HG03135 (cell line): ENCODE data around the gene DBP.
"Not testable (repeated sequence)": the region's sequence is repeated elsewhere in the genome, so short reads cannot be mapped to it uniquely, and the experiment has no call there.

Experiments used
- ATAC-seq: cut with Tn5 transposase; IDR thresholded peaks from one replicate; pipeline ENCODE4 v1.9.1; 2021; ENCODE audit warnings: mild to moderate bottlenecking, moderate library complexity; ENCODE audit not compliant: unreplicated experiment

DBP gene

DNA sequence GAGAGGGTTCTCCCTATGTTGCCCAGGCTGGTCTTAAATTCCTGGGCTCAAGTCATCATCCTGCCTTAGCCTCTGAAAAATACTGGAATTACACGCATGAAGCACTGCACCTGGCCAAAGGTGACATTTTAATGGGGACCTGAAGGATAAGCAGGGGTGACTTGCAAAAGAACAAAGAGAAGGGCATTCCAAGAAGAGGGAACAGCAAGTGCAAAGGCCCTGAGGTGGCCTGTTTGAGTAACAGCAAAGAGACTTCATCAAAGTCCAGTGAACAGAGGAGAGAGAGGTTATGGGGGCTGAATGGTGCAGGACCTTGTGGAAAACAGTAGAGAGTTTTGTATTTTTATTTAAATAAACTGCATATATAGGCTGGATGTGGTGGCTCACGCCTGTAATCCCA, 4.7 kb upstream of the DBP start:
- ATAC-seq: no peak

GRCh38 chr19:48639483-48640375, 2.5 kb upstream of the DBP start:
- no peak for ATAC-seq

- ATAC-seq: no peak
Measured at GRCh38 chr19:48638831-48639381, 1.7 kb upstream of the DBP start.

DNA sequence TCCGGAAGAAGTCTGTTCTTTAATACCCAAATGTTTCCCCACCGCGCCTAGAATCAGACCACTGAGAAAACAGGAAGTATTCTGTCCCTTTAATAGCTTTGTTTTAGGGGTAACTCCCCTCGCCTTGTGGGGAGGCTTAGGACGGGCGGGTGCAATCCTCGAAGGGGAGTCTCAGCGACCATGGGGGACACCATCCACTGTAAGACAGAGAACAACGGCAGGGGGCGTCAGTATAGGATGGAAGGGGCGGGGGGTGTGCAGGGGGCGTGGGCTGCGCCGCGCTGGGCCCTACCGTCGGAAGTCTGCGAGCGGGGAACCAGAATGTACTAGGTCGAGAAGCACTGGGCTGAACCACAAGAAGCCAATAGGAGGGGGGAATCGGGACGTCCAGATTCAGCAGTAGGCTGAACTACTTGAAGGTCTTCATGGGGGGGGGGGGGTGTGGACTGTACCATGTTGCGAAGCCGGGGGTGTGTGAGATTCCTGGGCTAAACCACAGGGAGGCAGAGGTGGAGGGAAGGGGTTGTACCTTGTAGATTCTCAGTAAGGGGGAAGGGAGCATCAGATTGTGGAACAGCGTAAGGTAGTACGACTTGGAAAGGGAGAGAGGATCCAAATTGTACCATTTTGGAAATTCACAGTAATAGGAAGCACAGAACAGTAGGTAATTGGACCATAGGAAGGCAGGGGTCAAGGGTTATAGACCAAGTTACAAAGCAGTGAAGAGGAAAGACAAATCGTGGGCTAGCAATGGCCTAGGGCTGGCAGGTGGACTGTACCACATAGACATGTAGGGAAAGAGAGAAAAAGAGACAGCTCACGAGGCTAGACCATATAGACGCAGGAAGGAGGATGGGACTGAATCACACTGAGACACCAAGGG, 1.0 kb upstream of the DBP start:
- peak; percentile 14 for ATAC-seq

DNA sequence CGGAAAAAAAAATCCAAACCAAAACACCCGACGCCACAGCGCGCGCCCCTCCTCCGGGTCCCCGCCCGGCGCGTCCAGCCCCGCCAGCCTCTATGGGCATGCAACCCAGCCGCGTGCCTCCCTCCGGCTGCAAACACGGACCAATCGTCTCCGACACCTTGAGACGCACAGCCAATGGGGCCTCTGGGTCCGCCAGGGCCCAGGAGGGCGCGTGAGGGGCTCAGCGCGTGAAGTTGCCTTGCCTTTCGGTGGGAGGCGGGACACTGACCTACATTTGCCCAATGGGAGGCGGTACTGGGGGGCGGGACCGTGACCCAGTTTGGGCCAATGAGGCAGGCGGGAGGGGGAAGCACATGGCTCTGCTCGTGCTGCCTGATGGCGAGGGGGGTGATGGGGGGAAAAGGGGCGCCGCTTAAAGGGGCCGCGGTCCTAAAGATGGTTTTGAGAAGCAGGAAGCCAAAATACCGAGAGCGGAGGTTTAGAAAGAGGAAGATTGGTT, 319 bp upstream of the DBP start:
- peak; percentile 60 for ATAC-seq

- no peak for ATAC-seq
Measured at GRCh38 chr19:48635966-48636858, 967 bp downstream of the DBP start.

- ATAC-seq: no peak
Measured at GRCh38 chr19:48635263-48635965, 1.8 kb downstream of the DBP start.

DNA sequence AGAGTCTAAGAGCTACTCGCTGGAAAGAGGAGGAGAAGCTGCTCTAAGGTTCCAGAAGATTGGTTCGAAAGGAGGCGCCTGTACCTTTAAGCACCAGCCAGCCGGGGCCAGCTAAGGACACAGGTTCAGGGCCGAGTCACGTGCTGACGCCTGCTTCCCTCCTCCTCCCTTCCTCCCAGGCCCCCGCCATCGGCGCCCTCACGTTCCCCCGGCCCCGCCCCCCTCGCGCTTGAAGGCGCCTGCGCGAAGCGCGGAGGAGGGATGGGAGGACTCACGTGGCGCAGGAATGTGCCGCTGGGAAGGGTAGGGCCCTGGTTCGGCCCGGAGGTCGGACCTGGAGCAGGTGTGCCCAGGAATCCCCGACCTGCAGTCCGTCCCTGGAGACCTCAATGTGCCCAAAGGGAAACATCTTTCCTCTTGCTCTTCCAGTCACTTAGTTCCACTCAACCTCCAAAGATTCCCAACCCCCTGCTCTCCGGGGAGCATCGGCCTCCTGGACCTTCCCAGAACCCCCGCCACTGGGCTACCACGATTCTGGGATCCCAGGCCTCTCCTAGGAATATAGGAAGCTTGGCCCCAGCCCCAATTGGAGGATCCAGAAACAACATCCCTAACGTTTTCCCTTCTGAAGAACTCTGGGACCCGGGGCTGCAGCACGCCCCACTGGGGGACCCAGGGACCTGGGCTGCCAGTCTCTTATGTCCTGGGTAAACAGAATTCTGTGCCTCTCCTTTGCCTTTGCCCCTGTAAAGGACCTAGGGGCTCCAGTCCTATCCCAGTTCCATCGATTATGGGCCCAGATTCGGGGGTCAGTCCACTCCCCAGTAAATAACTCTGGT, 2.5 kb downstream of the DBP start:
- no peak for ATAC-seq

GRCh38 chr19:48634036-48634342, 3.2 kb downstream of the DBP start:
- ATAC-seq: no peak

- ATAC-seq: no peak
Measured at GRCh38 chr19:48633148-48634035, 3.8 kb downstream of the DBP start.

GRCh38 chr19:48632692-48633147, 4.5 kb downstream of the DBP start:
- ATAC-seq: no peak

- ATAC-seq: not testable (repeated sequence)
Measured at GRCh38 chr19:48632286-48632685, 4.9 kb downstream of the DBP start.

- no peak for ATAC-seq
Measured at GRCh38 chr19:48631225-48631624, 6.0 kb downstream of the DBP start.

- ATAC-seq: no peak
Measured at GRCh38 chr19:48630296-48631063, 6.7 kb downstream of the DBP start.

GRCh38 chr19:48629599-48630295, 7.4 kb downstream of the DBP start:
- no peak for ATAC-seq

GRCh38 chr19:48629297-48629598, 7.9 kb downstream of the DBP start:
- ATAC-seq: no peak
